ENCODE data around the gene RCE1.

RCE1 gene

GRCh38 chr11:66870131-66870530 lies 26.9 kb downstream of the RCE1 start:
- H3K9me3 ChIP-seq (ENCODE audit: control insufficient read depth, low read length): no peaks in the 10 kb centered on the region
- DNase-seq: no peak
- H3K4me3 ChIP-seq (ENCODE audit: insufficient read depth, low read depth, low read length, poor library complexity, severe bottlenecking): no peak overlapping the region
- peaks cover 5% of the 10 kb centered on the region for H3K4me1 ChIP-seq (ENCODE audit: control insufficient read depth, insufficient read depth, low read length, poor library complexity, severe bottlenecking)
- no peaks in the 10 kb centered on the region for H3K36me3 ChIP-seq (ENCODE audit: control insufficient read depth, insufficient read depth, low read length)
- H3K27ac ChIP-seq (ENCODE audit: insufficient read depth, low read length, poor library complexity, severe bottlenecking): no peak overlapping the region
- H3K27me3 ChIP-seq (replicated peaks; ENCODE audit: control insufficient read depth, insufficient read depth, low read length, poor library complexity, severe bottlenecking): no peaks in the 10 kb centered on the region

- H3K9me3 ChIP-seq (ENCODE audit: control insufficient read depth, low read length): no peaks in the 10 kb centered on the region
Measured at GRCh38 chr11:66870616-66871520, 27.6 kb downstream of the RCE1 start.

GRCh38 chr11:66871521-66871901 lies 28.3 kb downstream of the RCE1 start:
- Histone ChIP-seq H3K27me3 (replicated peaks; ENCODE audit: control insufficient read depth, insufficient read depth, low read length, poor library complexity, severe bottlenecking) (no peaks in the 10 kb centered on the region), H3K4me3 (ENCODE audit: insufficient read depth, low read depth, low read length, poor library complexity, severe bottlenecking) (no peak overlapping the region), H3K9me3 (ENCODE audit: control insufficient read depth, low read length) (no peaks in the 10 kb centered on the region), H3K27ac (ENCODE audit: insufficient read depth, low read length, poor library complexity, severe bottlenecking) (no peak overlapping the region), H3K36me3 (ENCODE audit: control insufficient read depth, insufficient read depth, low read length) (no peaks in the 10 kb centered on the region), H3K4me1 (ENCODE audit: control insufficient read depth, insufficient read depth, low read length, poor library complexity, severe bottlenecking) (peaks cover 5% of the 10 kb centered on the region)
- no peak for DNase-seq

More at GRCh38 chr11:66870616-66871520, 27.6 kb downstream of the RCE1 start:
- no peak overlapping the region for H3K4me3 ChIP-seq (ENCODE audit: insufficient read depth, low read depth, low read length, poor library complexity, severe bottlenecking)
- DNase-seq: no peak
- peaks cover 5% of the 10 kb centered on the region for H3K4me1 ChIP-seq (ENCODE audit: control insufficient read depth, insufficient read depth, low read length, poor library complexity, severe bottlenecking)
- no peaks in the 10 kb centered on the region for H3K27me3 ChIP-seq (replicated peaks; ENCODE audit: control insufficient read depth, insufficient read depth, low read length, poor library complexity, severe bottlenecking)
- H3K36me3 ChIP-seq (ENCODE audit: control insufficient read depth, insufficient read depth, low read length): no peaks in the 10 kb centered on the region
- no peak overlapping the region for H3K27ac ChIP-seq (ENCODE audit: insufficient read depth, low read length, poor library complexity, severe bottlenecking)

- H3K4me1 ChIP-seq (ENCODE audit: control insufficient read depth, insufficient read depth, low read length, poor library complexity, severe bottlenecking): no peaks in the 10 kb centered on the region
- no peaks in the 10 kb centered on the region for H3K27me3 ChIP-seq (replicated peaks; ENCODE audit: control insufficient read depth, insufficient read depth, low read length, poor library complexity, severe bottlenecking)
- no peak overlapping the region for H3K4me3 ChIP-seq (ENCODE audit: insufficient read depth, low read depth, low read length, poor library complexity, severe bottlenecking)
- no peaks in the 10 kb centered on the region for H3K36me3 ChIP-seq (ENCODE audit: control insufficient read depth, insufficient read depth, low read length)
- no peaks in the 10 kb centered on the region for H3K9me3 ChIP-seq (ENCODE audit: control insufficient read depth, low read length)
- DNase-seq: no peak
- H3K27ac ChIP-seq (ENCODE audit: insufficient read depth, low read length, poor library complexity, severe bottlenecking): no peak overlapping the region
Measured at GRCh38 chr11:66874232-66874631, 31.0 kb downstream of the RCE1 start.

GRCh38 chr11:66875378-66875777 lies 32.1 kb downstream of the RCE1 start:
- Histone ChIP-seq H3K4me3 (ENCODE audit: insufficient read depth, low read depth, low read length, poor library complexity, severe bottlenecking) (no peak overlapping the region), H3K36me3 (ENCODE audit: control insufficient read depth, insufficient read depth, low read length) (no peaks in the 10 kb centered on the region), H3K27me3 (replicated peaks; ENCODE audit: control insufficient read depth, insufficient read depth, low read length, poor library complexity, severe bottlenecking) (no peaks in the 10 kb centered on the region), H3K4me1 (ENCODE audit: control insufficient read depth, insufficient read depth, low read length, poor library complexity, severe bottlenecking) (peaks cover 4% of the 10 kb centered on the region), H3K9me3 (ENCODE audit: control insufficient read depth, low read length) (no peaks in the 10 kb centered on the region), H3K27ac (ENCODE audit: insufficient read depth, low read length, poor library complexity, severe bottlenecking) (no peak overlapping the region)
- no peak for DNase-seq

GRCh38 chr11:66877588-66878385 lies 34.5 kb downstream of the RCE1 start:
- H3K4me1 ChIP-seq (ENCODE audit: control insufficient read depth, insufficient read depth, low read length, poor library complexity, severe bottlenecking): peaks cover 9% of the 10 kb centered on the region
- H3K27me3 ChIP-seq (replicated peaks; ENCODE audit: control insufficient read depth, insufficient read depth, low read length, poor library complexity, severe bottlenecking): no peaks in the 10 kb centered on the region
- H3K27ac ChIP-seq (ENCODE audit: insufficient read depth, low read length, poor library complexity, severe bottlenecking): no peak overlapping the region
- no peak overlapping the region for H3K4me3 ChIP-seq (ENCODE audit: insufficient read depth, low read depth, low read length, poor library complexity, severe bottlenecking)
- H3K36me3 ChIP-seq (ENCODE audit: control insufficient read depth, insufficient read depth, low read length): no peaks in the 10 kb centered on the region
- DNase-seq: no peak
- no peaks in the 10 kb centered on the region for H3K9me3 ChIP-seq (ENCODE audit: control insufficient read depth, low read length)

GRCh38 chr11:66878474-66878873 lies 35.2 kb downstream of the RCE1 start:
- DNase-seq: no peak
- H3K4me3 ChIP-seq (ENCODE audit: insufficient read depth, low read depth, low read length, poor library complexity, severe bottlenecking): no peak overlapping the region
- no peaks in the 10 kb centered on the region for H3K36me3 ChIP-seq (ENCODE audit: control insufficient read depth, insufficient read depth, low read length)
- peaks cover 9% of the 10 kb centered on the region for H3K4me1 ChIP-seq (ENCODE audit: control insufficient read depth, insufficient read depth, low read length, poor library complexity, severe bottlenecking)
- no peaks in the 10 kb centered on the region for H3K27me3 ChIP-seq (replicated peaks; ENCODE audit: control insufficient read depth, insufficient read depth, low read length, poor library complexity, severe bottlenecking)
- H3K9me3 ChIP-seq (ENCODE audit: control insufficient read depth, low read length): no peaks in the 10 kb centered on the region
- no peak overlapping the region for H3K27ac ChIP-seq (ENCODE audit: insufficient read depth, low read length, poor library complexity, severe bottlenecking)

GRCh38 chr11:66879000-66879399 lies 35.8 kb downstream of the RCE1 start:
- H3K27ac ChIP-seq (ENCODE audit: insufficient read depth, low read length, poor library complexity, severe bottlenecking): no peak overlapping the region
- H3K9me3 ChIP-seq (ENCODE audit: control insufficient read depth, low read length): no peaks in the 10 kb centered on the region
- no peaks in the 10 kb centered on the region for H3K36me3 ChIP-seq (ENCODE audit: control insufficient read depth, insufficient read depth, low read length)
- peaks cover 9% of the 10 kb centered on the region for H3K4me1 ChIP-seq (ENCODE audit: control insufficient read depth, insufficient read depth, low read length, poor library complexity, severe bottlenecking)
- DNase-seq: no peak
- no peak overlapping the region for H3K4me3 ChIP-seq (ENCODE audit: insufficient read depth, low read depth, low read length, poor library complexity, severe bottlenecking)
- H3K27me3 ChIP-seq (replicated peaks; ENCODE audit: control insufficient read depth, insufficient read depth, low read length, poor library complexity, severe bottlenecking): no peaks in the 10 kb centered on the region

- Histone ChIP-seq H3K27ac (ENCODE audit: insufficient read depth, low read length, poor library complexity, severe bottlenecking) (no peak overlapping the region), H3K4me3 (ENCODE audit: insufficient read depth, low read depth, low read length, poor library complexity, severe bottlenecking) (no peak overlapping the region), H3K9me3 (ENCODE audit: control insufficient read depth, low read length) (no peaks in the 10 kb centered on the region), H3K36me3 (ENCODE audit: control insufficient read depth, insufficient read depth, low read length) (no peaks in the 10 kb centered on the region), H3K4me1 (ENCODE audit: control insufficient read depth, insufficient read depth, low read length, poor library complexity, severe bottlenecking) (peaks cover 9% of the 10 kb centered on the region), H3K27me3 (replicated peaks; ENCODE audit: control insufficient read depth, insufficient read depth, low read length, poor library complexity, severe bottlenecking) (no peaks in the 10 kb centered on the region)
- no peak for DNase-seq
Measured at GRCh38 chr11:66879583-66879982, 36.3 kb downstream of the RCE1 start.

- no peaks in the 10 kb centered on the region for H3K36me3 ChIP-seq (ENCODE audit: control insufficient read depth, insufficient read depth, low read length)
- H3K4me3 ChIP-seq (ENCODE audit: insufficient read depth, low read depth, low read length, poor library complexity, severe bottlenecking): no peak overlapping the region
- DNase-seq: no peak
- no peak overlapping the region for H3K27ac ChIP-seq (ENCODE audit: insufficient read depth, low read length, poor library complexity, severe bottlenecking)
- peaks cover 9% of the 10 kb centered on the region for H3K4me1 ChIP-seq (ENCODE audit: control insufficient read depth, insufficient read depth, low read length, poor library complexity, severe bottlenecking)
- H3K27me3 ChIP-seq (replicated peaks; ENCODE audit: control insufficient read depth, insufficient read depth, low read length, poor library complexity, severe bottlenecking): no peaks in the 10 kb centered on the region
- H3K9me3 ChIP-seq (ENCODE audit: control insufficient read depth, low read length): no peaks in the 10 kb centered on the region
Measured at GRCh38 chr11:66879999-66880398, 36.8 kb downstream of the RCE1 start.
